Parathyroid adenoma (tissue), 2 donors: ENCODE data around the gene ZBED1.
"Not testable (repeated sequence)": the region's sequence is repeated elsewhere in the genome, so short reads cannot be mapped to it uniquely, and the experiment has no call there.

ENCODE experiments used
- H2AFZ ChIP-seq: fragments of 300-600 bp; sonication (generic); one replicate; pipeline ENCODE4 v1.7.0; 2017; ENCODE audit warnings: antibody characterized with exemption, mild to moderate bottlenecking
- H3K27ac ChIP-seq: fragments of 300-600 bp; sonication (generic); one replicate; pipeline ENCODE4 v1.7.0; 2017
- H3K27me3 ChIP-seq: fragments of 300-600 bp; sonication (generic); one replicate; pipeline ENCODE4 v1.7.0; 2017; ENCODE audit warnings: low read length; ENCODE audit not compliant: control insufficient read depth, insufficient read depth
- H3K36me3 ChIP-seq: fragments of 300-600 bp; sonication (generic); one replicate; pipeline ENCODE4 v1.7.0; 2017; ENCODE audit warnings: low read length; ENCODE audit not compliant: control insufficient read depth, insufficient read depth
- H3K4me1 ChIP-seq: fragments of 300-600 bp; sonication (generic); one replicate; pipeline ENCODE4 v1.7.0; 2017; ENCODE audit warnings: control low read depth
- H3K4me2 ChIP-seq: fragments of 300-600 bp; sonication (generic); one replicate; pipeline ENCODE4 v1.7.0; 2017; ENCODE audit warnings: low read length
- H3K4me3 ChIP-seq: fragments of 300-600 bp; sonication (generic); one replicate; pipeline ENCODE4 v1.7.0; 2017; ENCODE audit warnings: low read depth, low read length
- H3K79me2 ChIP-seq: fragments of 300-600 bp; sonication (generic); one replicate; pipeline ENCODE4 v1.7.0; 2017; ENCODE audit warnings: control low read depth
- H3K9ac ChIP-seq: fragments of 300-600 bp; sonication (generic); one replicate; pipeline ENCODE4 v1.7.0; 2017; ENCODE audit warnings: mild to moderate bottlenecking
- H3K9me3 ChIP-seq: fragments of 300-600 bp; sonication (generic); one replicate; pipeline ENCODE4 v1.7.0; 2017; ENCODE audit warnings: low read length; ENCODE audit not compliant: control insufficient read depth
- CTCF ChIP-seq: fragments of 300-600 bp; sonication (generic); IDR thresholded peaks from one replicate; pipeline ENCODE4 v1.7.0; 2017; ENCODE audit warnings: antibody characterized with exemption, mild to moderate bottlenecking
- donor health status: primary hyperparathyroidism.

ZBED1 gene

GRCh38 chrX:2479420-2479780 lies 21.4 kb downstream of the ZBED1 start:
- no peak for TF ChIP-seq CTCF
- Histone ChIP-seq H3K4me3 (no peak overlapping the region), H3K4me2 (no peak overlapping the region), H3K27me3 (no peaks in the 10 kb centered on the region), H3K9ac (no peak overlapping the region), H2AFZ (no peak overlapping the region), H3K27ac (no peak overlapping the region), H3K4me1 (no peaks in the 10 kb centered on the region), H3K36me3 (no peaks in the 10 kb centered on the region), H3K9me3 (no peaks in the 10 kb centered on the region), H3K79me2 (peaks cover 25% of the 10 kb centered on the region)

- H3K4me2 ChIP-seq, result no peak overlapping the region
- no peaks in the 10 kb centered on the region for H3K27me3 ChIP-seq
- no peak overlapping the region for H3K9ac ChIP-seq
- peaks cover 25% of the 10 kb centered on the region for H3K79me2 ChIP-seq
- H2AFZ ChIP-seq, result no peak overlapping the region
- H3K4me1 ChIP-seq, result no peaks in the 10 kb centered on the region
- no peak for TF ChIP-seq CTCF
- H3K4me3 ChIP-seq, result no peak overlapping the region
- H3K27ac ChIP-seq, result no peak overlapping the region
- no peaks in the 10 kb centered on the region for H3K9me3 ChIP-seq
- H3K36me3 ChIP-seq, result no peaks in the 10 kb centered on the region
Observed at GRCh38 chrX:2478546-2479419, 22.0 kb downstream of the ZBED1 start.

GRCh38 chrX:2477313-2477712 lies 23.5 kb downstream of the ZBED1 start:
- H3K27ac ChIP-seq, H3K4me3 ChIP-seq, H3K36me3 ChIP-seq, H3K9ac ChIP-seq, H3K4me1 ChIP-seq, H3K27me3 ChIP-seq, H2AFZ ChIP-seq, H3K9me3 ChIP-seq, H3K4me2 ChIP-seq: not testable (repeated sequence)
- peaks cover 25% of the 10 kb centered on the region for H3K79me2 ChIP-seq

GRCh38 chrX:2474963-2475726 lies 25.6 kb downstream of the ZBED1 start:
- no peaks in the 10 kb centered on the region for H3K27me3 ChIP-seq
- H3K9ac ChIP-seq, result no peak overlapping the region
- no peak overlapping the region for H3K27ac ChIP-seq
- no peak for TF ChIP-seq CTCF
- no peak overlapping the region for H3K4me3 ChIP-seq
- H3K4me1 ChIP-seq, result no peaks in the 10 kb centered on the region
- H3K4me2 ChIP-seq, result no peak overlapping the region
- H3K79me2 ChIP-seq, result peaks cover 25% of the 10 kb centered on the region
- no peaks in the 10 kb centered on the region for H3K9me3 ChIP-seq
- H2AFZ ChIP-seq, result no peak overlapping the region
- H3K36me3 ChIP-seq, result no peaks in the 10 kb centered on the region

GRCh38 chrX:2474280-2474962 lies 26.4 kb downstream of the ZBED1 start:
- no peaks in the 10 kb centered on the region for H3K4me1 ChIP-seq
- peaks cover 24% of the 10 kb centered on the region for H3K79me2 ChIP-seq
- H2AFZ ChIP-seq, result no peak overlapping the region
- no peaks in the 10 kb centered on the region for H3K27me3 ChIP-seq
- no peak overlapping the region for H3K4me2 ChIP-seq
- H3K36me3 ChIP-seq, result no peaks in the 10 kb centered on the region
- no peak overlapping the region for H3K9ac ChIP-seq
- no peak for TF ChIP-seq CTCF
- H3K9me3 ChIP-seq, result no peaks in the 10 kb centered on the region
- H3K4me3 ChIP-seq, result no peak overlapping the region
- H3K27ac ChIP-seq, result no peak overlapping the region

- H3K4me2 ChIP-seq, H3K9me3 ChIP-seq, H3K4me3 ChIP-seq, H2AFZ ChIP-seq, H3K9ac ChIP-seq, H3K27me3 ChIP-seq, H3K4me1 ChIP-seq, H3K36me3 ChIP-seq, H3K27ac ChIP-seq: not testable (repeated sequence)
- peaks cover 28% of the 10 kb centered on the region for H3K79me2 ChIP-seq
Observed at GRCh38 chrX:2473064-2473463, 27.7 kb downstream of the ZBED1 start.
